Umbilical cord (tissue), 2 donors: Measurements from ENCODE around the gene BACE1. TPM values are rescaled to one million over a fixed set of nuclear protein-coding genes. Genes with fewer than 3 reads are reported as not detected.

Experiments used
- DNase-seq: peaks from one replicate; pipeline ENCODE4 v3.0.0-alpha.2; 2015; ENCODE audit warnings: low spot score
- total RNA-seq: library from RNA; depleted of rRNA; stranded (reverse); fragments of >200 nt; gene quantifications from one replicate; pipeline ENCODE4 v1.2.3, GENCODE V29; 2014; ENCODE audit warnings: low replicate concordance; ENCODE audit not compliant: insufficient read depth

Gene BACE1
- total RNA-seq, 1 donor from 2014 or later: 12.0 TPM

GRCh38 chr11:117309310-117309709, 6.7 kb downstream of the BACE1 start:
- no peak for DNase-seq

GRCh38 chr11:117305145-117305544, 10.9 kb downstream of the BACE1 start:
- no peak for DNase-seq

- no peak for DNase-seq
These were observed 12.3 kb downstream of the BACE1 start for GRCh38 chr11:117303646-117304315.

- no peak for DNase-seq
These were observed 13.0 kb downstream of the BACE1 start for GRCh38 chr11:117303101-117303500.

- no peak for DNase-seq
These were observed 13.8 kb downstream of the BACE1 start for GRCh38 chr11:117302228-117302627.

GRCh38 chr11:117300773-117301172, 15.3 kb downstream of the BACE1 start:
- no peak for DNase-seq

- DNase-seq: peak; percentile 57
These were observed 15.8 kb downstream of the BACE1 start for GRCh38 chr11:117300283-117300663.

GRCh38 chr11:117299351-117300282, 16.4 kb downstream of the BACE1 start:
- DNase-seq: no peak

- DNase-seq: no peak
These were observed 17.9 kb downstream of the BACE1 start for GRCh38 chr11:117298195-117298594.

- DNase-seq: no peak
These were observed 19.2 kb downstream of the BACE1 start for GRCh38 chr11:117296881-117297280.

GRCh38 chr11:117295438-117296137, 20.5 kb downstream of the BACE1 start:
- DNase-seq: no peak

- no peak for DNase-seq
These were observed 23.4 kb downstream of the BACE1 start for GRCh38 chr11:117292616-117293015.

- DNase-seq: no peak
These were observed 25.2 kb downstream of the BACE1 start, which contains the start of gene BACE1-AS for GRCh38 chr11:117290809-117291396. Gene BACE1-AS (plus strand): TSS chr11:117291346.

- no peak for DNase-seq
These were observed 26.3 kb downstream of the BACE1 start for GRCh38 chr11:117289795-117290194.

- DNase-seq: no peak
These were observed 28.4 kb downstream of the BACE1 start for GRCh38 chr11:117287668-117288067.

GRCh38 chr11:117286588-117286987, 29.5 kb downstream of the BACE1 start:
- no peak for DNase-seq

- no peak for DNase-seq
These were observed 32.0 kb downstream of the BACE1 start for GRCh38 chr11:117284053-117284452.

GRCh38 chr11:117282956-117283355, 33.1 kb downstream of the BACE1 start:
- DNase-seq: no peak

GRCh38 chr11:117281869-117282268, 34.2 kb downstream of the BACE1 start:
- no peak for DNase-seq

GRCh38 chr11:117281159-117281558, 34.9 kb downstream of the BACE1 start:
- peak; percentile 73 for DNase-seq

- peak; percentile 82 for DNase-seq
These were observed 36.2 kb downstream of the BACE1 start for GRCh38 chr11:117279711-117280376.
